Body of pancreas (tissue), 4 donors: ENCODE results near the gene GATAD2B. TPM values are rescaled to one million over a fixed set of nuclear protein-coding genes. Genes with fewer than 3 reads are reported as not detected.
A peak's percentile ranks its signal among the peaks of the same experiment; 100 is the strongest.
"Not testable (repeated sequence)": the region's sequence is repeated elsewhere in the genome, so short reads cannot be mapped to it uniquely, and the experiment has no call there.

Experiments used
- ATAC-seq: fragments of 150-250 bp; one replicate; pipeline ENCODE4 v1.9.1; 2016
- DNase-seq, 4 donors: peaks; one replicate each; pipeline ENCODE4 v3.0.0-alpha.2; 2019
- H3K27ac ChIP-seq, 4 donors: fragments of 200-600 bp; sonication (generic); 1 replicate in 3 of 4; 2 replicates in 1 of 4; pipeline versions ENCODE4 v1.5.1 to v1.6.1; 2016 to 2019; ENCODE audit warnings: mild to moderate bottlenecking in 1 of 4, mixed read lengths in 1 of 4, moderate library complexity in 1 of 4
- H3K27me3 ChIP-seq, 2 donors: fragments of 200-600 bp; sonication (generic); one replicate each; pipeline ENCODE4 v1.6.0; 2016; ENCODE audit warnings: mild to moderate bottlenecking in 1 of 2
- H3K36me3 ChIP-seq, 2 donors: fragments of 200-600 bp; sonication (generic); replicated peaks in 1 of 2; 2 replicates each; pipeline ENCODE4 v1.5.1; 2016; ENCODE audit warnings: low read depth in 2 of 2; ENCODE audit not compliant: insufficient read depth in 1 of 2
- H3K4me1 ChIP-seq: fragments of 200-600 bp; sonication (generic); one replicate; pipeline ENCODE4 v1.6.0; 2016
- H3K4me3 ChIP-seq, 2 donors: fragments of 200-600 bp; sonication (generic); 1 replicate in 1 of 2; 2 replicates in 1 of 2; pipeline ENCODE4 v1.5.1; 2016 to 2019
- H3K9me3 ChIP-seq, 3 donors: fragments of 200-600 bp; sonication (generic); 1 replicate in 2 of 3; 2 replicates in 1 of 3; pipeline ENCODE4 v1.5.1; 2016
- CTCF ChIP-seq, 7 experiments: fragments of 450-650 bp in 4 of 7; fragments of 200-600 bp in 3 of 7; sonication (generic) in 3 of 7; IDR thresholded peaks; one replicate each; pipeline ENCODE4 v1.5.1; 2016 to 2019; ENCODE audit warnings: antibody characterized with exemption in 7 of 7
- POLR2A ChIP-seq, 3 donors: fragments of 450-650 bp; IDR thresholded peaks; one replicate each; pipeline ENCODE4 v1.6.1; 2016; ENCODE audit warnings: antibody characterized with exemption in 3 of 3, mild to moderate bottlenecking in 2 of 3
- WGBS, 2 donors: methylation state at CpG; one replicate each; pipeline ENCODE4 v1.1.5; 2017; 5-methylcytosine and 5-hydroxymethylcytosine counted together
- intact Hi-C: fragments of 100-400 bp; cut with DNase I; formaldehyde crosslinking; loops from one replicate; pipeline ENCODE4 v1.15.1; 2023
- total RNA-seq, 2 donors: library from RNA; depleted of rRNA; stranded (reverse); fragments of >200 nt; gene quantifications; one replicate each; pipeline ENCODE4 v1.1.0, GENCODE V29; 2016

The GATAD2B gene
- total RNA-seq, 2 donors from 2014 or later: 7.8 to 12.5 TPM

DNA sequence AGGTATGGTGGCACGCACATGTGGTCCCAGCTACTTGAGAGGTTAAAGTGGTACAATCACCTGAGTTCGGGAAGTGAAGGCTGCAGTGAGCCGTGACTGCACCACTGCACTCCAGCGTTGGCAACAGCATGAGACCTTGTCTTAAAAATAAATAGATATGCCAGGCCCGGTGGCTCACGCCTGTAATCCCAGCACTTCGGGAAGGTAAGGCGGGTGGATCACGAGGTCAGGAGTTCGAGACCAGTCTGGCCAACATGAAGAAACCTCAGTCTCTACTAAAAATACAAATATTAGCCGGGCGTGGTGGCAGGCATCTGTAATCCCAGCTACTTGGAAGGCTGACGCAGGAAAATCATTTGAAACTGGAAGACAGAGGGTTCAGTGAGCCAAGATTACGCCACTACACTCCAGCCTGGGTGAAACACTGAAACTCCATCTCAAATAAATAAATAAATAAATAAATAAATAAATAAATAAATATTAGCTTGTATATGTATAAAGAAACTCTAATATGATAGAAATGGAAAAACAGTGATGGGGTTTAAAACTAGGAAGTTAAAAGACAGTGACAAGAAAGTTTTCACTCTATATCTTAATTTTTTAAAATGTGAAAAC is 18.8 kb downstream of the GATAD2B start:
- Histone ChIP-seq H3K27me3 (no peaks in the 10 kb centered on the region), H3K36me3 (no peaks in the 10 kb centered on the region), H3K27ac (no peak overlapping the region), H3K4me1 (no peaks in the 10 kb centered on the region), H3K4me3 (no peak overlapping the region), H3K9me3 (no peaks in the 10 kb centered on the region)
- no peak for DNase-seq
- no peak for ATAC-seq
- intact Hi-C loops: no loop called here
- TF ChIP-seq CTCF (IDR thresholded peaks at IDR 0.05): no peak
- no peak for TF ChIP-seq POLR2A (IDR thresholded peaks at IDR 0.05)
- WGBS, 2 donors: 85 to 89% methylated on average over 14 of the region's 14 CpGs

DNA sequence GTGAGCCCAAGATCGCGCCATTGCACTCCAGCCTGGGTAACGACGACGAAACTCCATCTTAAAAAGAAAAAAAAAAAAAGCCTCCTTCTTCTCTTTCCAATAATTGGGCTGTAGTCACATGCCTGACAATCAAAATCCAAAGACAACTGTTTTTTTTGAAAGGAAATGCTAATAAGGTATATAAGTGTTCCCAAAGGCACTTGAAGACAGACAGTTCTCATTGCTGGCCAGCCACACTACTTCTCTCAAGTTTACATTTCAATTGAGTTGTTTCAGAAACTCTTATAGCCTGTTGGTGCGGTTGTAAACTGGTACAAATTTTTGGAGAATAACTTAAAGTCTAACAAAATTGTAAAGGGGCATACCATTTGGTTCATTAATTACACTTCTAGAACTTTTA is 23.3 kb downstream of the GATAD2B start:
- no peaks in the 10 kb centered on the region for H3K36me3 ChIP-seq
- H3K27me3 ChIP-seq: no peaks in the 10 kb centered on the region
- intact Hi-C loops: no loop called here
- H3K9me3 ChIP-seq: no peaks in the 10 kb centered on the region
- 96% methylated on average over 6 of the region's 6 CpGs for WGBS, 2 donors
- ATAC-seq (no peak), DNase-seq (no peak)
- peaks cover 17% of the 10 kb centered on the region for H3K4me1 ChIP-seq
- TF ChIP-seq CTCF (IDR thresholded peaks at IDR 0.05) (no peak), POLR2A (IDR thresholded peaks at IDR 0.05) (no peak)
- H3K4me3 ChIP-seq: no peak overlapping the region
- H3K27ac ChIP-seq: no peak overlapping the region

GRCh38 chr1:153895866-153896265 is 26.9 kb downstream of the GATAD2B start:
- ATAC-seq, H3K27me3 ChIP-seq, H3K4me3 ChIP-seq, intact Hi-C loops, H3K9me3 ChIP-seq, H3K36me3 ChIP-seq, DNase-seq: not testable (repeated sequence)
- peak overlapping the region in 2 of 4 donors; percentile 2 to 28 for H3K27ac ChIP-seq
- peaks cover 17% of the 10 kb centered on the region for H3K4me1 ChIP-seq
- 78 to 83% methylated on average over 1 of the region's 1 CpG for WGBS, 2 donors

- H3K27me3 ChIP-seq, H3K9me3 ChIP-seq, H3K4me1 ChIP-seq, H3K27ac ChIP-seq, H3K4me3 ChIP-seq, intact Hi-C loops, DNase-seq, ATAC-seq, H3K36me3 ChIP-seq: not testable (repeated sequence)
- WGBS, 2 donors: 93 to 100% methylated on average over 7 of the region's 7 CpGs
Observed at GRCh38 chr1:153891042-153891441, 31.7 kb downstream of the GATAD2B start.

DNA sequence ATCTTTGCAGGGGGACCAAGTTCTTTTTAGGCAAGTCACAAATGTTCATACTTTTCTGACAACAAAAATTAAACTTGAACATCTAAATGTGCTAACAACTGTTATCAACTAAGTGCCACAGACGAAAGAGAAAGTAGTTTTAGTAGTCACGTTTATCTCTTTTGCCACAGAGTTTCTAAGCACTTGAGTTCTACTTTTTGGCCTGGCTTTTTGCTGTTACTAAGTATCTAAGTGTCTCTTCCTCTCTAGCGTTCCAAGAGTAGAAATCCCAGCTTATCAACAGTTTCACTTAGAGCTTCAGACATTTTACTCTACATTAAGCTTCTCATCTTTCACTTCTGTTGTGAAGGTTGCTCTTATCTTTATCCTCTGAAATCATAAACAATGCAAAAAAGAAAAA is 34.2 kb downstream of the GATAD2B start:
- no peak overlapping the region for H3K27ac ChIP-seq
- no peak for DNase-seq
- no peaks in the 10 kb centered on the region for H3K27me3 ChIP-seq

More for the DNA sequence above, 34.2 kb downstream of the GATAD2B start:
- no peaks in the 10 kb centered on the region for H3K4me1 ChIP-seq
- intact Hi-C loops: no loop called here
- no peaks in the 10 kb centered on the region for H3K9me3 ChIP-seq
- no peak for ATAC-seq
- 25 to 29% methylated on average over 3 of the region's 3 CpGs for WGBS, 2 donors
- H3K4me3 ChIP-seq: no peak overlapping the region
- H3K36me3 ChIP-seq: no peaks in the 10 kb centered on the region
- no peak for TF ChIP-seq POLR2A (IDR thresholded peaks at IDR 0.05)
- no peak for TF ChIP-seq CTCF (IDR thresholded peaks at IDR 0.05)
